HepG2 (cell line): ENCODE results near the gene ARL16. TPM values are rescaled to one million over a fixed set of nuclear protein-coding genes. Genes with fewer than 3 reads are reported as not detected.

ENCODE experiments used
- AFF4 ChIP-seq: sonication (generic); formaldehyde crosslinking; IDR thresholded peaks from 2 replicates; pipeline ENCODE4 v1.4.0; 2020; ENCODE audit warnings: missing genetic modification reagents
- CENPBD1 ChIP-seq: sonication (generic); formaldehyde crosslinking; IDR thresholded peaks from 2 replicates; pipeline ENCODE4 v1.8.0; 2022; ENCODE audit warnings: missing genetic modification reagents, low read depth, mild to moderate bottlenecking, borderline replicate concordance
- EED ChIP-seq: sonication (generic); formaldehyde crosslinking; IDR thresholded peaks from 2 replicates; pipeline ENCODE4 v1.5.0; 2020; ENCODE audit warnings: mild to moderate bottlenecking, missing genetic modification reagents
- HMG20B ChIP-seq: conservative IDR thresholded peaks from 2 replicates; pipeline ENCODE4 v1.6.1; 2016; ENCODE audit warnings: missing genetic modification reagents, missing compliant biosample characterization
- MTF2 ChIP-seq: sonication (generic); formaldehyde crosslinking; IDR thresholded peaks from 2 replicates; pipeline ENCODE4 v1.5.0; 2020; ENCODE audit warnings: missing genetic modification reagents, borderline replicate concordance
- NPAS2 ChIP-seq: sonication (generic); formaldehyde crosslinking; IDR thresholded peaks from 2 replicates; pipeline ENCODE4 v1.8.0; 2022; ENCODE audit warnings: mild to moderate bottlenecking, missing genetic modification reagents, borderline replicate concordance
- RFX5 ChIP-seq: IDR thresholded peaks from 2 replicates; pipeline ENCODE4 v1.6.1; 2011; ENCODE audit warnings: low read depth, low read length, improper control_type of control experiment
- TBP ChIP-seq: sonication (generic); formaldehyde crosslinking; IDR thresholded peaks from 2 replicates; pipeline ENCODE4 v1.5.0; 2020; ENCODE audit warnings: missing genetic modification reagents
- TP53 ChIP-seq: sonication (generic); formaldehyde crosslinking; conservative IDR thresholded peaks from 2 replicates; pipeline ENCODE4 v1.4.0; 2020; ENCODE audit warnings: missing genetic modification reagents
- TRIM22 ChIP-seq: fragments of 450-650 bp; IDR thresholded peaks from 2 replicates; pipeline ENCODE4 v1.6.1; 2017
- ZBTB7A ChIP-seq: sonication (generic); formaldehyde crosslinking; IDR thresholded peaks from 2 replicates; pipeline ENCODE4 v1.8.0; 2022; ENCODE audit warnings: mild to moderate bottlenecking, missing genetic modification reagents
- ZKSCAN5 ChIP-seq: sonication (generic); formaldehyde crosslinking; IDR thresholded peaks from 2 replicates; pipeline ENCODE4 v1.5.1; 2020; ENCODE audit warnings: mild to moderate bottlenecking, missing genetic modification reagents
- ZNF484 ChIP-seq: sonication (generic); formaldehyde crosslinking; IDR thresholded peaks from 2 replicates; pipeline ENCODE4 v1.5.1; 2020; ENCODE audit warnings: mild to moderate bottlenecking, low read depth, missing genetic modification reagents, borderline replicate concordance
- ZNF557 ChIP-seq: sonication (generic); formaldehyde crosslinking; IDR thresholded peaks from 2 replicates; pipeline ENCODE4 v1.4.0; 2020; ENCODE audit warnings: missing genetic modification reagents
- ZNF792 ChIP-seq: IDR thresholded peaks from 2 replicates; pipeline ENCODE4 v1.6.1; 2016
- polyA plus RNA-seq, 8 experiments: library from polyadenylated mRNA; depleted of rRNA in 3 of 8; stranded (reverse) in 7 of 8; unstranded in 1 of 8; fragments of >200 nt; fragmentation: Illumina TruSeq in 4 of 8; extraction: Trizol in 4 of 8; gene quantifications; 2 replicates each; pipeline versions ENCODE4 v1.2.1 to v1.2.3, GENCODE V29; 2011 to 2016; ENCODE audit warnings: low read depth in 4 of 8, missing spikeins in 1 of 8, mixed read lengths in 1 of 8; ENCODE audit not compliant: insufficient read depth in 1 of 8
- total RNA-seq, 5 experiments: library from RNA; depleted of rRNA; stranded (reverse); fragments of >200 nt; fragmentation: Illumina TruSeq; extraction: Trizol; gene quantifications; 2 replicates each; pipeline ENCODE4 v1.2.3, GENCODE V29; 2016; ENCODE audit warnings: low read depth in 1 of 5
- TF ChIP-seq, protein P1 (sequence below): sonication (generic); formaldehyde crosslinking; IDR thresholded peaks from 2 replicates; pipeline ENCODE4 v1.4.0; 2020; ENCODE audit warnings: mild to moderate bottlenecking, low read depth, missing genetic modification reagents
- TF ChIP-seq, protein P2 (sequence below): sonication (generic); formaldehyde crosslinking; IDR thresholded peaks from 2 replicates; pipeline ENCODE4 v1.8.0; 2022; ENCODE audit warnings: mild to moderate bottlenecking, missing genetic modification reagents, moderate library complexity
- TF ChIP-seq, protein P3 (sequence below): sonication (generic); formaldehyde crosslinking; IDR thresholded peaks from 2 replicates; pipeline ENCODE4 v1.8.0; 2022; ENCODE audit warnings: mild to moderate bottlenecking, missing genetic modification reagents, borderline replicate concordance

Gene ARL16
- total and polyA plus RNA-seq, 2 of the 13 experiments (the other 11 are each of a cell fraction or from before 2014, with no cell fraction given) = 20.8 to 30.8 TPM

- TF ChIP-seq, protein P1, sequence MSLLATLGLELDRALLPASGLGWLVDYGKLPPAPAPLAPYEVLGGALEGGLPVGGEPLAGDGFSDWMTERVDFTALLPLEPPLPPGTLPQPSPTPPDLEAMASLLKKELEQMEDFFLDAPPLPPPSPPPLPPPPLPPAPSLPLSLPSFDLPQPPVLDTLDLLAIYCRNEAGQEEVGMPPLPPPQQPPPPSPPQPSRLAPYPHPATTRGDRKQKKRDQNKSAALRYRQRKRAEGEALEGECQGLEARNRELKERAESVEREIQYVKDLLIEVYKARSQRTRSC (CRISPR knock-in tag) = peak; percentile 95; the same call in 1 of the 2 replicates
- TF ChIP-seq, protein P2, sequence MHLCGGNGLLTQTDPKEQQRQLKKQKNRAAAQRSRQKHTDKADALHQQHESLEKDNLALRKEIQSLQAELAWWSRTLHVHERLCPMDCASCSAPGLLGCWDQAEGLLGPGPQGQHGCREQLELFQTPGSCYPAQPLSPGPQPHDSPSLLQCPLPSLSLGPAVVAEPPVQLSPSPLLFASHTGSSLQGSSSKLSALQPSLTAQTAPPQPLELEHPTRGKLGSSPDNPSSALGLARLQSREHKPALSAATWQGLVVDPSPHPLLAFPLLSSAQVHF (CRISPR knock-in tag) = peak; percentile 98
- TF ChIP-seq EED = peak; percentile 81
- peak; percentile 99 for TF ChIP-seq ZNF792 (CRISPR knock-in tag)
- TF ChIP-seq CENPBD1 (CRISPR knock-in tag) = no peak; the same call in 1 of the 2 replicates
- no peak for TF ChIP-seq AFF4
- TF ChIP-seq HMG20B (CRISPR knock-in tag) = no peak
- TF ChIP-seq ZKSCAN5 = no peak
- TF ChIP-seq TRIM22 = no peak
- peak; percentile 81; the same call in 1 of the 2 replicates for TF ChIP-seq MTF2 (CRISPR knock-in tag)
- peak; percentile 98 for TF ChIP-seq ZBTB7A (CRISPR knock-in tag)
- 0 out of 2 replicates have a peak, but pooled peaks have one; percentile 34 for TF ChIP-seq TBP (CRISPR knock-in tag)
- peak; percentile 99 for TF ChIP-seq ZNF557 (CRISPR knock-in tag)
- TF ChIP-seq NPAS2 = peak; percentile 95; the same call in 1 of the 2 replicates
- TF ChIP-seq RFX5 = no peak
- TF ChIP-seq, protein P3, sequence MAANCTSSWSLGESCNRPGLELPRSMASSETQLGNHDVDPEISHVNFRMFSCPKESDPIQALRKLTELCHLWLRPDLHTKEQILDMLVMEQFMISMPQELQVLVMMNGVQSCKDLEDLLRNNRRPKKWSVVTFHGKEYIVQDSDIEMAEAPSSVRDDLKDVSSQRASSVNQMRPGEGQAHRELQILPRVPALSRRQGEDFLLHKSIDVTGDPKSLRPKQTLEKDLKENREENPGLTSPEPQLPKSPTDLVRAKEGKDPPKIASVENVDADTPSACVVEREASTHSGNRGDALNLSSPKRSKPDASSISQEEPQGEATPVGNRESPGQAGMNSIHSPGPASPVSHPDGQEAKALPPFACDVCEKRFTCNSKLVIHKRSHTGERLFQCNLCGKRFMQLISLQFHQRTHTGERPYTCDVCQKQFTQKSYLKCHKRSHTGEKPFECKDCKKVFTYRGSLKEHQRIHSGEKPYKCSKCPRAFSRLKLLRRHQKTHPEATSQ = peak; percentile 93; the same call in 1 of the 2 replicates
- peak; percentile 89 for TF ChIP-seq TP53 (CRISPR knock-in tag)
- TF ChIP-seq ZNF484 (CRISPR knock-in tag) = peak; percentile 85; the same call in 1 of the 2 replicates
Observed at GRCh38 chr17:81711814-81712467, 28.3 kb upstream of the ARL16 start, which contains the start of gene SLC25A10 (continued).
